Activated naive CD8-positive, alpha-beta T cell treated with anti-CD3 and anti-CD28 coated beads, Interleukin-2, amount 10 ng/mL, durations not matched to agents 7 days and 5 days (primary cell): ENCODE results near the gene FGF21. TPM values are rescaled to one million over a fixed set of nuclear protein-coding genes. Genes with fewer than 3 reads are reported as not detected.
A peak's percentile ranks its signal among the peaks of the same experiment; 100 is the strongest.
"Not testable (repeated sequence)": the region's sequence is repeated elsewhere in the genome, so short reads cannot be mapped to it uniquely, and the experiment has no call there.

Experiments used
- ATAC-seq: fragments of 150-1000 bp; cut with Tn5 transposase; one replicate; pipeline ENCODE4 v1.10.0; 2021; ENCODE audit warnings: low read depth, moderate library complexity
- POLR2A ChIA-PET: fragments of 350-600 bp; sonication (Branson Sonifier 250); formaldehyde crosslinking; loops from one replicate; lab custom pipeline; 2021; ENCODE audit warnings: antibody characterized with exemption; lab: Charles Lee
- DNase-seq: peaks from one replicate; pipeline ENCODE4 v3.0.0; 2021
- H3K27ac Mint-ChIP-seq: one replicate; pipeline ENCODE4 v1.8.0; 2022; ENCODE audit warnings: mild to moderate bottlenecking, mixed read lengths
- H3K27me3 Mint-ChIP-seq: one replicate; pipeline ENCODE4 v1.8.0; 2022; ENCODE audit warnings: mild to moderate bottlenecking, moderate library complexity, mixed read lengths
- H3K36me3 Mint-ChIP-seq: one replicate; pipeline ENCODE4 v1.8.0; 2021; ENCODE audit warnings: mild to moderate bottlenecking, mixed read lengths
- H3K4me1 Mint-ChIP-seq: one replicate; pipeline ENCODE4 v1.8.0; 2021; ENCODE audit warnings: mixed read lengths
- H3K4me3 Mint-ChIP-seq: one replicate; pipeline ENCODE4 v1.8.0; 2022; ENCODE audit warnings: mild to moderate bottlenecking, moderate library complexity, mixed read lengths
- H3K9me3 Mint-ChIP-seq: one replicate; pipeline ENCODE4 v1.8.0; 2021; ENCODE audit warnings: mixed read lengths
- total RNA-seq, 2 experiments: library from RNA; stranded (reverse); gene quantifications; one replicate each; pipeline ENCODE4 v1.2.3, GENCODE V29; 2021

FGF21 gene
- total RNA-seq, 2 experiments from 2014 or later = not detected

DNA sequence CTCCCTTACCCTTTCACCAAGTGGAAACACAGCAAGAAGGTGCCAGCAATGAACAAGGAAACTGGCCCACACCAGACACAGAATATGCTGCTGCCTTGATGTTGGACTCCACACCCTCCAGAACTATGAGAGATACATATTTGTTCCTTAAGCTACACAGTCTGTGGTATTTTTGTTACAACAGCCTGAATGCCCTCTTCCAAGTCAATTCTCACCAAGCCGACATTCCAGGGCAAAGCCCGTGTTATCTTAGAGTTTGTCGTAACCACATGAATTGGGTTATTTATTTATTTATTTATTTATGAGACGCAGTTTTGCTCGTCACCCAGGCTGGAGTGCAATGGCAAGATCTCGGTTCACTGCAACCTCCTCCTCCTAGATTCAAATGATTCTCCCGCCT is 14.9 kb downstream of the FGF21 start:
- DNase-seq (no peak), ATAC-seq (no peak)
- Mint-ChIP-seq H3K4me3 (no peak overlapping the region), H3K4me1 (no peaks in the 10 kb centered on the region), H3K27me3 (peaks cover 19% of the 10 kb centered on the region), H3K36me3 (no peaks in the 10 kb centered on the region), H3K9me3 (no peaks in the 10 kb centered on the region), H3K27ac (no peak overlapping the region)
- POLR2A ChIA-PET = no interaction called here

DNA sequence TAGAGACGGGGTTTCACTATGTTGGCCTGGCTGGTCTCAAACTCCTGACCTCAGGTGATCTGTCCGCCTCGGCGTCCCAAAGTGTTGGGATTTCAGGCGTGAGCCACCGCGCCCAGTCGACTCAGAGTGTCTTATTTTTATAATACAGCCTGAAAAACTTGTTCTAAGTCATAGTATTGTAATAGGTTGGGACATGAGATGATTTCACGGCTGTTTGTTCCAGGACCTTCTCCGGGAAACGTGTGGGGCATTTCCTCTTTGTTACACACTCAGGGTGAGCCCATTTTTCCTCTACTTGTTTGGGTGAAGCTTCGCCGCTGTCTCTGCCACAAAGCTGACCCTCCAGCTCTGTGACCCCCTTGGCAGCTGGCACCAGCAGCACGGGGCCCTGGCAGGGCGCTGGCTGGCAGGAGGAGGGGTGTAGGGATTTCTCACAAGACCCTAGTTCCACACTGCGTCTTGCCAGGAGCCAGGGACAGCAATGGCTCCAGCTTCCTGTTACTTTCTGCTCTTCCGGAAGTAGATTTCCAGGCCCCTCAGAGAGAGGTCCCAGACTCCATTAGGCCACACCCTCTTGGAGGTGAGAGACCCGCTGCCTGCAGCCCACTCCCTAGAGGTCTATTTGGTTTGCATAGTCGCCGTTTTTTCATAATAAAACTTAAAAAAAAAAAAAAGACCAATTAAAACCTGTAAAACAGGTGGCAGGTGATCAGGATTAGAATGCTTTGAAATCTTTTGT is 15.6 kb downstream of the FGF21 start:
- DNase-seq = no peak
- H3K4me3 Mint-ChIP-seq = no peak overlapping the region
- peaks cover 15% of the 10 kb centered on the region for H3K27me3 Mint-ChIP-seq
- H3K36me3 Mint-ChIP-seq = no peaks in the 10 kb centered on the region
- no peaks in the 10 kb centered on the region for H3K9me3 Mint-ChIP-seq
- H3K27ac Mint-ChIP-seq = no peak overlapping the region
- POLR2A ChIA-PET = no interaction called here
- no peak for ATAC-seq
- H3K4me1 Mint-ChIP-seq = no peaks in the 10 kb centered on the region

DNA sequence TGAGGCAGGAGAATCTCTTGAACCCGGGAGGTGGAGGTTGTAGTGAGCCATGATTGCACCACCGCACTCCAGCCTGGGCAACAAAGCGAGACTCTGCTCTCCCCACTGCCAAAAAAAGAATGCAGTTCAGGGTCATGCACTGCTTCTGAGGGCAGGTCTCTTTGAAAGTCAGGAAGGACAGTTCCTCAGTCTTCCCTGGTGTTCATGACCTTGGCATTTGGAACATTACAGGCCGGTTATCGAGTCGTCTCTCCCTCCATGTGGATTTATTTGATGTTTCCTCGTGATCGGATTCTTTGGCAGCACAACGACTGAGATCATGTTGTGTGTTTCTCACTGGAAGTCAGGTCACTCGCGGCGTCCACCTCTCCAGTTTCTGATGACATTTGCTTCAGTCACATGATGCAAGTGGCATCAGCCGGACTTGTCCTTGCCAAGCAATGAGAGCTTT is 17.2 kb downstream of the FGF21 start:
- no peak for ATAC-seq
- no peak for DNase-seq
- no peaks in the 10 kb centered on the region for H3K9me3 Mint-ChIP-seq
- H3K27me3 Mint-ChIP-seq = peaks cover 14% of the 10 kb centered on the region
- no peak overlapping the region for H3K4me3 Mint-ChIP-seq
- no peaks in the 10 kb centered on the region for H3K36me3 Mint-ChIP-seq
- POLR2A ChIA-PET = no interaction called here
- H3K27ac Mint-ChIP-seq = no peak overlapping the region
- H3K4me1 Mint-ChIP-seq = no peaks in the 10 kb centered on the region

DNA sequence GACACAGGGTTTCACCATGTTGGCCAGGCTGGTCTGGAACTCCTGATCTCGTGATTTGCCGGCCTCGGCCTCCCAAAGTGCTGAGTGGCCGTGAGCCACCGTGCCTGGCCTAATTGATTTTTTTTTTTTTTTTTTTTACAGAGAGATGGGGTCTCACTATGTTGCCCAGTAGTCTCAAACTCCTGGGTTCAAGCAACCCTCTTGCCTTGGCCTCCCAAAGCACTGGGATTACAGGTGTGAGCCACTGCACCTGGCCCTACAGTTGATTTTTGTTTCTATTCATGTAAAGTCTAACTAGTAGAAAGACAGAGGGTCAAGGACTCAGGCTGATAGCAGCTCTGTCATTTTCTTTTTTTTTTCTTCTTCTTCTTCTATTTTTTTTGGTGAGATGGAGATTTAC is 21.8 kb downstream of the FGF21 start:
- Mint-ChIP-seq H3K9me3 (no peaks in the 10 kb centered on the region), H3K4me3 (no peak overlapping the region), H3K4me1 (no peaks in the 10 kb centered on the region), H3K36me3 (no peaks in the 10 kb centered on the region), H3K27ac (no peak overlapping the region), H3K27me3 (peaks cover 3% of the 10 kb centered on the region)
- POLR2A ChIA-PET = no interaction called here
- DNase-seq (no peak), ATAC-seq (no peak)

DNA sequence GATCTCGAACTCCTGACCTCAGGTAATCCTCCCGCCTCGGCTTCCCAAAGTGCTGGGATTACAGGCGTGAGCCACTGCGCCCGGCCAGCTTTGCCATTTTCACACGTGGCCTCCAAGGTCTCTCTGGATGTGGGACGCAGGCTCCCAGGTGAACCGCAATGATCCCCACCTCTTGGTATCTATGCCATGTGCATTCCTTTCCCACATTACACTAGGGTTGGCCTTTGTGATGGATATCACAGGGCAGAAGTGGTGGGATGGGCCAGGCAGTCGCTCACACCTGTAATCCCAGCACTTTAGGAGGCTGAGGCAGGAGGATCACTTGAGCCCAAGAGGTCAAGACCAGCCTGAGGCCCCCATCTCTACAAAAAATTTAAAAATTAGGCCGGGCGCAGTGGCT is 22.4 kb downstream of the FGF21 start:
- H3K9me3 Mint-ChIP-seq = no peaks in the 10 kb centered on the region
- no peaks in the 10 kb centered on the region for H3K36me3 Mint-ChIP-seq
- peaks cover 2% of the 10 kb centered on the region for H3K4me1 Mint-ChIP-seq
- ATAC-seq (no peak), DNase-seq (no peak)
- POLR2A ChIA-PET = no interaction called here
- no peak overlapping the region for H3K27ac Mint-ChIP-seq
- no peak overlapping the region for H3K4me3 Mint-ChIP-seq
- H3K27me3 Mint-ChIP-seq = peaks cover 7% of the 10 kb centered on the region

DNA sequence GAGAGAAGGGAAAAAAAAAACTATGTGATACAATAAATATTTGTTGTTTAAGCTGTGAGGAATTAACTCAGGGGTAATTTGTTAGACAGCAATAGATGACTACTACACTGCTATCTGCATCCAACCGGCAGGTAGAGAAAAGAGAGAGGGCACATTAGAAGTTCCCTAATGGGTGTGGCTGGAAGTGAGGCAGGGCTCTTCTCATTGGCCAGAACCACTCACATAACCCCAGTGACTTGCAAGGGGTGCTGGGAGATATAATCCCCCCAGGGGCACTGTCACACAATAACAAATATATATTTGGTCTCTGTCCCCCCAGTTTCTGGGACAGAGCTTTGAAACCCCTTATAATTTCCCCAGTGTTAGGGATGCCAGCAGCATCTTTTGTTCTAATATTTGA is 24.3 kb downstream of the FGF21 start:
- Mint-ChIP-seq H3K4me1 (peaks cover 5% of the 10 kb centered on the region), H3K36me3 (no peaks in the 10 kb centered on the region), H3K27me3 (peaks cover 7% of the 10 kb centered on the region), H3K27ac (no peak overlapping the region), H3K4me3 (no peak overlapping the region), H3K9me3 (no peaks in the 10 kb centered on the region)
- no peak for DNase-seq
- POLR2A ChIA-PET = interaction anchor here (0.7 kb wide), 1 partner anchor 188 kb away, joined by 3 read pairs; no protein-coding TSS in a partner anchor
- ATAC-seq = no peak

DNA sequence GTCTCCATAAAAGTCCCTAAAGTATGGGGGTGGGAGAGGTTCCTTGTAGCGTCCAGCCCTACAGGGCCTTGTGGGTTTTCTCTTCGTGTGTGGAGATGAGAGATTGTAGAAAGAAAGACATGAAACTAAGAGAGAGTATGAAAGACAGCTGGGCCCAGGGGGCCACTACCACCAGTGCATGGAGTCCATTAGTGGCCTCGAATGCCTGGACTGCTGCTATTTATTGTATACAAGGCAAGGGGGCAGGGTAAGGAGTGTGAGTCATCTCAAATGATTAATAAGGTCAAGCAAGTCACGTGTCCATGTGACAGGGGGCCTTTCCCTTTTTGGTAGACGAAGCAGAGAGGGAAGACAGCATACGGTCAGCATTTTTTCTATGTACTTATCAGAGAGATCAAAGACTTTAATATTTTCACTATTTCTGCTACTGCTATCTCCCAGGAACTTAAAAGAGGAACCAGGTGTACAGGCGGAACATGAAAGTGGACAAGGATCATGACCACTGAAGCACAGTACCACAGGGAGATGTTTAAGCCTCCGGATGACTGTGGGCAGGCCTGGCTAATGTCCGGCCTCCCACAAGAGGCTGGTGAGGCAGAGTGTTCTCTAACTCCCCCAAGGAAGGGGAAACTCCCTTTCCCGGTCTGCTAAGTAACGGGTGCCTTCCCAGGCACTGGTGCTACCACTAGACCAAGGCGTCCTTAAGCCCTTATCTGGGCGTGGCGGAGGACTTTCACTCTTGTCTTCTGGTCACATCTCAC is 25.5 kb downstream of the FGF21 start:
- POLR2A ChIA-PET = interaction anchor here (0.6 kb wide), 1 partner anchor 196 kb away, joined by 4 read pairs; no protein-coding TSS in a partner anchor
- ATAC-seq = no peak
- Mint-ChIP-seq H3K27me3 (peaks cover 9% of the 10 kb centered on the region), H3K9me3 (no peaks in the 10 kb centered on the region), H3K4me3 (no peak overlapping the region), H3K27ac (no peak overlapping the region), H3K36me3 (no peaks in the 10 kb centered on the region), H3K4me1 (peaks cover 6% of the 10 kb centered on the region)
- DNase-seq = no peak

DNA sequence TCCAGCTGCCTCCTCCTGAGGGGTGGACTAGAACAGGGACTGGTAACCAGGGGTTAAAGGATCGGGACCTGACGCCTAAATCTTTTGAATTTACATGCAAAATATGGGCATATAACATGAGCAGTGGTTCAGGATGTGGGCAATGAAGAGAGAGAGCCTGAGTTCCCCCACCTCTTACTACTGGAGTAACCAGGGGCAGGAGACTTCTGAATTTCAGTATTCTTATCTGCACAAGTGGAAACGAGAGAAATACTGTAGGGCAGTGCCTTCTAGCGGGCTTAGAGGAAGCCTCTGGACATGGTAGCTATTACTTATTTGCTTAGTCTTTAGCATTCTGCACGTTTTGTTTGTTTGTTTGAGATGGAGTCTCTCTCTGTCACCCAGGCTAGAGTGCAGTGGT is 29.2 kb downstream of the FGF21 start:
- Mint-ChIP-seq H3K4me3 (no peak overlapping the region), H3K27ac (no peak overlapping the region), H3K27me3 (peaks cover 9% of the 10 kb centered on the region), H3K36me3 (no peaks in the 10 kb centered on the region), H3K9me3 (no peaks in the 10 kb centered on the region), H3K4me1 (peaks cover 8% of the 10 kb centered on the region)
- DNase-seq (no peak), ATAC-seq (no peak)
- POLR2A ChIA-PET = interaction anchor here (0.6 kb wide), 1 partner anchor 104 kb away, joined by 7 read pairs; no protein-coding TSS in a partner anchor

DNA sequence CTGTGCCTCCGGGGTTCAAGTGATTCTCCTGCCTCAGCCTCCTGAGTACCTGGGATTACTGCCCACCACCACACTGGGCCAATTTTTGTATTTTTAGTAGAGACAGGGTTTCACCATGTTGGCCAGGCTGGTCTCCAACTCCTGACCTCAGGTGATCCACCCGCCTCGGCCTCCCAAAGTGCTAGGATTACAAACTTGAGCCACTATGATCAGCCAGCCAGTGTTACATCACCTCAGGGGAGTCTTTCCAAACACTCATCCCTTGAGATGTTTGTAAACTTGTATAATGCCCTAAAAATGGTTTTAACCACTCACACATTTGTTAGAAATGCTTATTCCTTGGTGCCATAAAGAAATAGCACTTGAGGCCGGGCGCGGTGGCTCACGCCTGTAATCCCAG is 31.1 kb downstream of the FGF21 start:
- H3K9me3 Mint-ChIP-seq, DNase-seq, H3K27ac Mint-ChIP-seq, H3K36me3 Mint-ChIP-seq, POLR2A ChIA-PET, H3K4me3 Mint-ChIP-seq, H3K4me1 Mint-ChIP-seq, ATAC-seq, H3K27me3 Mint-ChIP-seq: not testable (repeated sequence)

DNA sequence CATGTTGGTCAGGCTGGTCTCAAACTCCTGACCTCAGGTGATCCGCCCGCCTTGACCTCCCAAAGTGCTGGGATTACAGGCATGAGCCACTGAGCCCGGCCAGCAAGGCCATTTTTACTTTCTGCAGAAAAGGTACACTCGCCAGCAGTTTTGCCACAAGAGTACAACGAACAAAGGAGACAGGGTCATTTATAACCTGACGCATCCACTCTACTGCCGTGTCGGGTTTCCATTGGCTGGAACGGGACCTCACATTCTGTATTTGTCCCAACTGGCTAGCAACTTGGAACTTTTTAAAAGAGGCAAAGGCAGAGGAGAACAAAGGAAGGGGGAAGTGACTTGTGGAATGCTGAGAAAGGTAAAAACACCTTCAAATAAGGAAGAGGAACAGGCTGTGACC is 32.0 kb downstream of the FGF21 start:
- not testable (repeated sequence) for H3K27me3 Mint-ChIP-seq, DNase-seq, H3K36me3 Mint-ChIP-seq, H3K9me3 Mint-ChIP-seq, H3K4me1 Mint-ChIP-seq, H3K27ac Mint-ChIP-seq, ATAC-seq, H3K4me3 Mint-ChIP-seq
- POLR2A ChIA-PET = interaction anchor here (1.8 kb wide), 1 partner anchor 55 kb away, joined by 9 read pairs; no protein-coding TSS in a partner anchor

DNA sequence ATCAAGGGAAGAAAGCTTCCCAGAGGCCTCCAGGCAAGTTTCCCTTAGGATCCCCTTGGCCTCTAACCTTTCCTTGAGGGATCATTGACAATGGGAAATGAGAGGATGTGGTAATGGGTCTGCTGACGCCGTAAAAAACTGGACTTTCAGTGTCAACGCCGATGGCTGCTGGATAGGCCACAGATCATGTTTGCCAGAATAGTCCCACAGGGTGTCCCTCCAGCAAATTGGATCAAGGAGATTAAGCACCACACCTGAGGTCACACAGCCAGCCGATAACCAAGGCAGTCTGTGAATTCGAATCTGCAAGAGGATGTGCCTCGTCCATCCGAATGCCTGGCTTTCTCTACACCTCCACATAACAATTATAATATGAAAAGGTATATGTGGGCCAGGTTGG is 37.9 kb downstream of the FGF21 start:
- H3K36me3 Mint-ChIP-seq = no peaks in the 10 kb centered on the region
- no peak for DNase-seq
- H3K9me3 Mint-ChIP-seq = no peaks in the 10 kb centered on the region
- POLR2A ChIA-PET = no interaction called here
- H3K4me3 Mint-ChIP-seq = no peak overlapping the region
- H3K27ac Mint-ChIP-seq = no peak overlapping the region
- H3K27me3 Mint-ChIP-seq = no peaks in the 10 kb centered on the region
- ATAC-seq = no peak
- peaks cover 1% of the 10 kb centered on the region for H3K4me1 Mint-ChIP-seq

DNA sequence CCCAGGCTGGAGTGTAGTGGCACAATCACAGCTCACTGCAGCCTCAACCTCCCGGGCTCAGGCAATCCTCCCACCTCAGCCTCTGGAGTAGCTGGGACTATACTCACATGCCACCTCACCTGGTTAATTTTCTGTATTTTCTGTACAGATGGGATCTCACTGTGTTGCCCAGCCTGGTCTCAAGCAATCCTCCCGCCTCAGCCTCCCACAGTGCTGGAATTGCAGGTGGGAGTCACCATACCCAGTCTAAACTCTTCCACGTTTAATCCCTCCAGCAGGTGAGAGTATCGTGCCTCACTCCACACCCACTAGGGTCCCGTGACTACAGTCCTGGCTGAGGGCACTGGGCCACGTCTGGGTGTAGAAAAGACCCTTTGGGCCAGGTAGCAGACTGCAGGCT is 39.0 kb downstream of the FGF21 start:
- POLR2A ChIA-PET = interaction anchor here (1.5 kb wide), 1 partner anchor 39 kb away, joined by 5 read pairs; no protein-coding TSS in a partner anchor
- Mint-ChIP-seq H3K27me3 (no peaks in the 10 kb centered on the region), H3K9me3 (no peaks in the 10 kb centered on the region), H3K4me1 (peaks cover 1% of the 10 kb centered on the region), H3K36me3 (no peaks in the 10 kb centered on the region), H3K4me3 (peak overlapping the region; percentile 92), H3K27ac (no peak overlapping the region)
- DNase-seq (no peak), ATAC-seq (no peak)

DNA sequence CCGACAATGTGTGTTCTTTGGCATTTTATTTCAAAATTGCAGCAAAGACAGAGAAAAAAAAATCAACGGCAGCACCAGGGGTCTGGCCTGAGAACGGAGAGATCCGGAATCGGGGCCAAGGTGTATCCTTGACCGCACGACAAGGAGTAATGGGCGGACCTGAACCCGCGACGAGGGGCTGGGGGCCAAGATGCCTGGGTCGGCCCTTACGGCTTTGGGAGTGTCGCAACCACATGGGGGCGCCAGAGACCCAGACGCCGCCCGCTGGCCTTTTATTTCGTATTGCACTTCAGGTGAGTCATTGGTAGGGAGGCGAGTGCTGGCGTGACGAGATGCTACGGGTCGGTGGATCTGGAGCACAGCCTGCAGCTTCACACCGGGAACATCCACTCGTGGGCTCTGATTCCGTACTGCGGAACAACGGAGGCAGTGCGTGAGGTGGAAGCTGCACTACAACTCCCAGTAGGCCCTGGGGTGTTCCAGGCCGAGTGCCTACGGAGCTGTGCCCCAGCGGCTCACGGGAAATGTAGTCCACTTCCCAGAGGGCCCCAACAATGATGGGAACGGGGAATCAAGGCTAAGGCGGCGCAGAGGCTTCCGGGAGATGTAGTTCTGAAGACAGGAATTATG is 39.8 kb downstream of the FGF21 start:
- POLR2A ChIA-PET = interaction anchor here (0.7 to 1.7 kb wide), 7 partner anchors 38 to 176 kb away, joined by 3 to 10 read pairs (median 5); partner anchors contain the start of gene HSD17B14
- Mint-ChIP-seq H3K9me3 (no peaks in the 10 kb centered on the region), H3K27ac (peak overlapping the region; percentile 82), H3K27me3 (no peaks in the 10 kb centered on the region), H3K4me1 (peaks cover 1% of the 10 kb centered on the region), H3K4me3 (peak overlapping the region; percentile 92), H3K36me3 (peaks cover under 1% of the 10 kb centered on the region)
- peak; percentile 86 for DNase-seq
- ATAC-seq = peak; percentile 98
